ENCODE results near the gene OR10H2. TPM values are rescaled to one million over a fixed set of nuclear protein-coding genes. Genes with fewer than 3 reads are reported as not detected.

Gene OR10H2
- total RNA-seq, 2 experiments from 2014 or later, result not detected

- Histone ChIP-seq H3K4me3 (ENCODE audit: low read length) (no peak overlapping the region), H3K27ac (ENCODE audit: low read depth in 1 of 2, low read length in 2 of 2) (no peak overlapping the region), H3K36me3 (ENCODE audit: insufficient read depth, low read length) (no peaks in the 10 kb centered on the region), H3K27me3 (ENCODE audit: control insufficient read depth in 1 of 2, insufficient read depth in 2 of 2, low read length in 2 of 2) (peaks cover 0 to 2% of the 10 kb centered on the region in 2 experiments), H3K4me1 (ENCODE audit: insufficient read depth, low read length) (no peaks in the 10 kb centered on the region), H3K9me3 (ENCODE audit: control insufficient read depth in 1 of 2, insufficient read depth in 1 of 2, low read length in 2 of 2) (no peaks in the 10 kb centered on the region)
- Mint-ChIP-seq H3K4me3 (no peak overlapping the region), H3K9me3 (no peaks in the 10 kb centered on the region), H3K4me1 (ENCODE audit: low read depth) (no peaks in the 10 kb centered on the region), H3K27ac (no peak overlapping the region), H3K36me3 (ENCODE audit: low read depth) (no peaks in the 10 kb centered on the region), H3K27me3 (peaks cover 26% of the 10 kb centered on the region)
- intact Hi-C loops (cut with DNase I, micrococcal nuclease), result no loop called here
- ATAC-seq (ENCODE audit: poor library complexity), result no peak
- DNase-seq, result no peak
- TF ChIP-seq CTCF (IDR thresholded peaks at IDR 0.05), result no peak
- ChIA-PET POLR2A (no interaction called here), CTCF (no interaction called here)
Measured at GRCh38 chr19:15732388-15732787, 4.6 kb downstream of the OR10H2 start.

GRCh38 chr19:15733895-15734294, 6.1 kb downstream of the OR10H2 start:
- no peak overlapping the region for H3K27ac ChIP-seq (ENCODE audit: low read depth in 1 of 2, low read length in 2 of 2)
- no peaks in the 10 kb centered on the region for H3K4me1 Mint-ChIP-seq (ENCODE audit: low read depth)
- H3K4me1 ChIP-seq (ENCODE audit: insufficient read depth, low read length), result no peaks in the 10 kb centered on the region
- H3K27me3 Mint-ChIP-seq, result peaks cover 21% of the 10 kb centered on the region
- POLR2A ChIA-PET, result no interaction called here
- ATAC-seq (ENCODE audit: poor library complexity) (no peak), DNase-seq (no peak)
- TF ChIP-seq CTCF (IDR thresholded peaks at IDR 0.05), result no peak
- H3K27ac Mint-ChIP-seq, result no peak overlapping the region
- H3K9me3 ChIP-seq (ENCODE audit: control insufficient read depth in 1 of 2, insufficient read depth in 1 of 2, low read length in 2 of 2), result no peaks in the 10 kb centered on the region
- H3K27me3 ChIP-seq (ENCODE audit: control insufficient read depth in 1 of 2, insufficient read depth in 2 of 2, low read length in 2 of 2), result peaks cover 0 to 2% of the 10 kb centered on the region in 2 experiments
- H3K36me3 ChIP-seq (ENCODE audit: insufficient read depth, low read length), result no peaks in the 10 kb centered on the region
- intact Hi-C loops (cut with DNase I, micrococcal nuclease), result no loop called here
- H3K9me3 Mint-ChIP-seq, result no peaks in the 10 kb centered on the region
- CTCF ChIA-PET, result no interaction called here
- H3K4me3 ChIP-seq (ENCODE audit: low read length), result no peak overlapping the region
- no peaks in the 10 kb centered on the region for H3K36me3 Mint-ChIP-seq (ENCODE audit: low read depth)
- no peak overlapping the region for H3K4me3 Mint-ChIP-seq

GRCh38 chr19:15737722-15738121, 9.9 kb downstream of the OR10H2 start, which contains the start of gene OR10H3:
TSS of gene OR10H3 (plus strand) at chr19:15737985. CDS start at chr19:15741393, 3,408 bp downstream.
- intact Hi-C loops (cut with DNase I, micrococcal nuclease), result no loop called here
- ChIA-PET CTCF (no interaction called here), POLR2A (no interaction called here)
- Histone ChIP-seq H3K9me3 (ENCODE audit: control insufficient read depth in 1 of 2, insufficient read depth in 1 of 2, low read length in 2 of 2) (peaks cover 5 to 11% of the 10 kb centered on the region in 2 experiments), H3K27ac (ENCODE audit: low read depth in 1 of 2, low read length in 2 of 2) (no peak within 1 kb of the TSS), H3K27me3 (ENCODE audit: control insufficient read depth in 1 of 2, insufficient read depth in 2 of 2, low read length in 2 of 2) (peaks cover 0 to 5% of the 10 kb centered on the region in 2 experiments), H3K4me3 (ENCODE audit: low read length) (no peak within 1 kb of the TSS), H3K36me3 (ENCODE audit: insufficient read depth, low read length) (no peaks in the 10 kb centered on the region), H3K4me1 (ENCODE audit: insufficient read depth, low read length) (no peaks in the 10 kb centered on the region)
- no peak within 1 kb of the TSS for H3K27ac Mint-ChIP-seq
- H3K4me1 Mint-ChIP-seq (ENCODE audit: low read depth), result no peaks in the 10 kb centered on the region
- no peak within 1 kb of the TSS for H3K4me3 Mint-ChIP-seq
- ATAC-seq (ENCODE audit: poor library complexity), result no peak
- no peak for TF ChIP-seq CTCF (IDR thresholded peaks at IDR 0.05)
- no peaks in the 10 kb centered on the region for H3K36me3 Mint-ChIP-seq (ENCODE audit: low read depth)
- peaks cover 25% of the 10 kb centered on the region for H3K27me3 Mint-ChIP-seq
- peaks cover 12% of the 10 kb centered on the region for H3K9me3 Mint-ChIP-seq
- DNase-seq, result no peak

Measured in CD4-positive, alpha-beta T cell (primary cell).